Mesothelial cell of epicardium (in vitro differentiated cells): ENCODE measurements around the gene SUPT16H. TPM values are rescaled to one million over a fixed set of nuclear protein-coding genes. Genes with fewer than 3 reads are reported as not detected.

Experiments
- DNase-seq, 2 experiments: peaks; one replicate each; pipeline ENCODE4 v3.0.0; 2021; ENCODE audit warnings: low spot score in 2 of 2; ENCODE audit not compliant: unreplicated experiment in 2 of 2
- H3K27ac Mint-ChIP-seq: 2 replicates; pipeline ENCODE4 v1.8.0; 2021; ENCODE audit warnings: mixed read lengths
- H3K27me3 Mint-ChIP-seq: 2 replicates; pipeline ENCODE4 v1.8.0; 2021; ENCODE audit warnings: low read depth, mixed read lengths
- H3K36me3 Mint-ChIP-seq: 2 replicates; pipeline ENCODE4 v1.8.0; 2021; ENCODE audit warnings: mixed read lengths
- H3K4me1 Mint-ChIP-seq: 2 replicates; pipeline ENCODE4 v1.8.0; 2021; ENCODE audit warnings: mixed read lengths
- H3K4me3 Mint-ChIP-seq: 2 replicates; pipeline ENCODE4 v1.8.0; 2021; ENCODE audit warnings: mild to moderate bottlenecking, moderate library complexity, mixed read lengths
- H3K9me3 Mint-ChIP-seq: 2 replicates; pipeline ENCODE4 v1.8.0; 2021; ENCODE audit warnings: mixed read lengths
- CTCF ChIP-seq: fragments of 200-600 bp; sonication (generic); IDR thresholded peaks from one replicate; pipeline ENCODE4 v1.5.0; 2021; ENCODE audit warnings: antibody characterized with exemption; ENCODE audit not compliant: unreplicated experiment
- total RNA-seq: library from RNA; stranded (reverse); gene quantifications from 3 replicates; pipeline ENCODE4 v1.2.1, GENCODE V29; 2021

SUPT16H gene
- total RNA-seq, 1 donor from 2014 or later, result 102 TPM

DNA sequence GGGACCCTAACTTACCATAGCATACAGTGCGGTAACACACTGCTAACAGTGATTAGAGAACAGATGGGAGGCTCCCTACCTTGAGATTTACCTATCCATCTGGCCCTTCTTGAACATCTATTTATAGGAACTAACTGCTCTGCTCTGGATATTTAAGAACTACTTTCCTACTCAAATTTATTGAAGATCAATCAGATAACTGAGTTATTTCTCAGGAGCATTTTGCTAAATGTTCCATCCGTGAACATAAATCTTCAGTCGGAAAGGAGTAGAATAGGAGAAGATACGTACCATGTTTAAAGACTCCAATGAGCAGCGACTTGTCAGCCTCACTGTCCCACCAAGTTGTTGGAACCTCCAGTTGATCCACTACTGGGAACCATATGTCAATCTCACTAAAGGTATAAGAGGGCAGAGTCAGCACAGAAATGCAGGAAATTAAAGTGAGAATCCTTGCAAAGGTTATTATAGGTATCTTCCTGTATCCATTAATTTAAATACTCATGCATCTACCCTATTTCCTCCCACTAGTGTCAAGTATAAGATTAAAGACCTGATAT lies 15.6 kb upstream of the SUPT16H start:
- Mint-ChIP-seq H3K9me3 (no peaks in the 10 kb centered on the region), H3K4me3 (no peak overlapping the region), H3K4me1 (no peaks in the 10 kb centered on the region), H3K27me3 (no peaks in the 10 kb centered on the region), H3K27ac (no peak overlapping the region), H3K36me3 (peaks cover 65% of the 10 kb centered on the region)
- no peak for DNase-seq
- TF ChIP-seq CTCF, result no peak

DNA sequence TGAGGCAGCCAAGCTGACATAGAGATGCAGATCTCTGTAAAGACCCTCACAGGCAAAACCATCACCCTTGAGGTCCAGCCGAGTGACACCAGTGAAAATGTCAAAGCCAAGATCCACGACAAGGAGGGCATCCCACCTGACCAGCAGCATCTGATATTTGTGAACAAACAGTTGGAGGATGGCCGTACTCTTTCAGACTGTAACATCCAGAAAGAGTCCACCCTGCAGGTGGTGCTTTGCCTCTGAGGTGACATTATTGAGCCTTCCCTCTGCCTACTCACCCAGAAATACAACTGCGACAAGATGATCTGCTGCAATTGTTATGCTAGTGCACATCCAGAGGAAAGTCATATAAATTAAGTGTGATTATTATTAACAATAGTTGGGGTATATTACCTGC lies 15.1 kb upstream of the SUPT16H start:
- Mint-ChIP-seq H3K9me3 (no peaks in the 10 kb centered on the region), H3K4me1 (no peaks in the 10 kb centered on the region), H3K27ac (no peak overlapping the region), H3K27me3 (no peaks in the 10 kb centered on the region), H3K36me3 (peaks cover 68% of the 10 kb centered on the region), H3K4me3 (no peak overlapping the region)
- no peak for DNase-seq
- TF ChIP-seq CTCF, result no peak

- TF ChIP-seq CTCF, result no peak
- no peaks in the 10 kb centered on the region for H3K4me1 Mint-ChIP-seq
- H3K4me3 Mint-ChIP-seq, result no peak overlapping the region
- no peaks in the 10 kb centered on the region for H3K27me3 Mint-ChIP-seq
- H3K36me3 Mint-ChIP-seq, result peaks cover 68% of the 10 kb centered on the region
- no peak for DNase-seq
- no peak overlapping the region for H3K27ac Mint-ChIP-seq
- H3K9me3 Mint-ChIP-seq, result no peaks in the 10 kb centered on the region
Observed at GRCh38 chr14:21395450-21395849, 11.6 kb upstream of the SUPT16H start.

DNA sequence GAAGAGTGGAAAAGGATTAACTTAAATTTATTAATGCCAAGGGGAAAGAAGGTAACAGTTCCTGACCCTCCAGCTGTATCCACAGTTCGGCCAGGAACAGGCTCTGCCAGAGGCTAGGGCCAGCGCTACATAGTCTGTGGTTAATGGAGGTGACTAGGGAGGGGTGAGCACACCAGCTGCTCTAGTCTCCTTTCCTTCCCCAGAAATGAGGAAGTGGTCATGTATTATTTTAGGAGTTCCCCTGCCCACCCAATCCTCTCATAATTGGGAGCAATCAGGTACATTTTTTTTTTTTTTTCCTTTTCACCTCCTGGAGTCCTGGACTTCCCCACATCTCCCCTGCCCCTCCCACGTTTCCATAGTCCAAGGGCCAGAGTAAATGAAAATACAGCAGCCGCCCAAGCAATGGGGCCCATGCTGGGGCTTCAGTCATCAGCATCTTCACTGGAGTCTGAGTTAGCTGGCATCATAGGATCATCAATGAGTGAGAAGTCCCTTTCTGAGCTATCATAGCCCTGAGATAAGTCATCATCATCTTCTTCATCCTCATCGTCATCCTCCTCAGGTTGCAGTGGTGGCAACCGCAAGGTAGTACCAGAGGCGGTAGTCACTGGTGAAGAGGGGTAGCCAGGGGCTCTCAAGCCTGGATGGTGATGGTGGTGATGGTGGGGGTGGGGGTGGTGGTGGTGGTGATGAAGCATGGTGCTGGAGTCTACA lies 1.5 kb upstream of the SUPT16H start:
- H3K36me3 Mint-ChIP-seq, result peaks cover 17% of the 10 kb centered on the region
- no peak for TF ChIP-seq CTCF
- no peak for DNase-seq
- H3K27me3 Mint-ChIP-seq, result no peaks in the 10 kb centered on the region
- H3K9me3 Mint-ChIP-seq, result no peaks in the 10 kb centered on the region
- peak overlapping the region; percentile 100 for H3K27ac Mint-ChIP-seq
- H3K4me1 Mint-ChIP-seq, result peaks cover 27% of the 10 kb centered on the region
- H3K4me3 Mint-ChIP-seq, result no peak overlapping the region

- H3K4me3 Mint-ChIP-seq, result peak overlapping the region; percentile 97
- no peaks in the 10 kb centered on the region for H3K27me3 Mint-ChIP-seq
- H3K9me3 Mint-ChIP-seq, result no peaks in the 10 kb centered on the region
- no peak for TF ChIP-seq CTCF
- no peak for DNase-seq
- H3K36me3 Mint-ChIP-seq, result peaks cover 12% of the 10 kb centered on the region
- H3K4me1 Mint-ChIP-seq, result peaks cover 27% of the 10 kb centered on the region
- peak overlapping the region; percentile 100 for H3K27ac Mint-ChIP-seq
Observed at GRCh38 chr14:21384494-21384851, 654 bp upstream of the SUPT16H start.
